Stimulated activated CD8-positive, alpha-beta memory T cell treated with anti-CD3 and anti-CD28 coated beads, Interleukin-15, amount 100 ng/mL, for 1 hour (primary cell): ENCODE data around the gene HSD3B2.

Experiments
- DNase-seq: peaks from one replicate; pipeline ENCODE4 v3.0.0-alpha.2; 2020; ENCODE audit warnings: low read depth

The HSD3B2 gene

GRCh38 chr1:119397986-119398385 is 17.0 kb upstream of the HSD3B2 start:
- DNase-seq, result no peak

- DNase-seq, result no peak
Observed at GRCh38 chr1:119404736-119405135, 10.2 kb upstream of the HSD3B2 start.

- no peak for DNase-seq
Observed at GRCh38 chr1:119409731-119410130, 5.2 kb upstream of the HSD3B2 start.

GRCh38 chr1:119410961-119411360 is 4.0 kb upstream of the HSD3B2 start:
- DNase-seq, result no peak

GRCh38 chr1:119416006-119416640 is 1.2 kb downstream of the HSD3B2 start:
- DNase-seq, result no peak

- DNase-seq, result no peak
Observed at GRCh38 chr1:119419109-119419508, 4.2 kb downstream of the HSD3B2 start.

GRCh38 chr1:119420638-119421037 is 5.7 kb downstream of the HSD3B2 start:
- DNase-seq, result no peak

GRCh38 chr1:119422631-119423030 is 7.7 kb downstream of the HSD3B2 start:
- no peak for DNase-seq

- no peak for DNase-seq
Observed at GRCh38 chr1:119428991-119429390, 14.0 kb downstream of the HSD3B2 start.

- no peak for DNase-seq
Observed at GRCh38 chr1:119429687-119430086, 14.7 kb downstream of the HSD3B2 start.

- no peak for DNase-seq
Observed at GRCh38 chr1:119430486-119430885, 15.5 kb downstream of the HSD3B2 start.

GRCh38 chr1:119431836-119432235 is 16.9 kb downstream of the HSD3B2 start:
- no peak for DNase-seq

- no peak for DNase-seq
Observed at GRCh38 chr1:119435052-119435451, 20.1 kb downstream of the HSD3B2 start.

GRCh38 chr1:119438761-119439160 is 23.8 kb downstream of the HSD3B2 start:
- DNase-seq, result no peak

- no peak for DNase-seq
Observed at GRCh38 chr1:119440721-119441307, 25.9 kb downstream of the HSD3B2 start.

GRCh38 chr1:119442756-119443155 is 27.8 kb downstream of the HSD3B2 start:
- no peak for DNase-seq

- no peak for DNase-seq
Observed at GRCh38 chr1:119446321-119446720, 31.4 kb downstream of the HSD3B2 start.

GRCh38 chr1:119447344-119448126 is 32.6 kb downstream of the HSD3B2 start:
- DNase-seq, result no peak

- DNase-seq, result no peak
Observed at GRCh38 chr1:119448127-119448511, 33.2 kb downstream of the HSD3B2 start.

- no peak for DNase-seq
Observed at GRCh38 chr1:119449971-119450370, 35.0 kb downstream of the HSD3B2 start.

- DNase-seq, result no peak
Observed at GRCh38 chr1:119451158-119451557, 36.2 kb downstream of the HSD3B2 start.

- DNase-seq, result no peak
Observed at GRCh38 chr1:119452091-119452490, 37.1 kb downstream of the HSD3B2 start.

GRCh38 chr1:119453021-119453420 is 38.1 kb downstream of the HSD3B2 start:
- DNase-seq, result no peak
